Activated T-cell treated with anti-CD3 and anti-CD28 coated beads, Interleukin-2, amount 50 U/mL, for 48 hours (primary cell): Measurements from ENCODE around the gene TACR3.
"Not testable (repeated sequence)": the region's sequence is repeated elsewhere in the genome, so short reads cannot be mapped to it uniquely, and the experiment has no call there.

ENCODE experiments used
- DNase-seq, 2 experiments: peaks; one replicate each; pipeline ENCODE4 v3.0.0-alpha.2; 2020

The TACR3 gene

GRCh38 chr4:103719830-103720207, at the start of gene TACR3:
Gene TACR3, minus strand, starts transcription at chr4:103719985. Its CDS starts 310 bp downstream, at chr4:103719675.
- DNase-seq: no peak

GRCh38 chr4:103757631-103758030, 37.8 kb upstream of the TACR3 start:
- no peak for DNase-seq

GRCh38 chr4:103756741-103757140, 37.0 kb upstream of the TACR3 start:
- DNase-seq: no peak

GRCh38 chr4:103754844-103755243, 35.1 kb upstream of the TACR3 start:
- no peak for DNase-seq

GRCh38 chr4:103753868-103754653, 34.3 kb upstream of the TACR3 start:
- no peak for DNase-seq

- DNase-seq: not testable (repeated sequence)
Measured at GRCh38 chr4:103723150-103723549, 3.4 kb upstream of the TACR3 start.

GRCh38 chr4:103721251-103721650, 1.5 kb upstream of the TACR3 start:
- DNase-seq: no peak

GRCh38 chr4:103720661-103721060, 876 bp upstream of the TACR3 start:
- DNase-seq: no peak

GRCh38 chr4:103719105-103719829, 518 bp downstream of the TACR3 start:
- DNase-seq: no peak

GRCh38 chr4:103692615-103693014, 27.2 kb downstream of the TACR3 start:
- DNase-seq: no peak

GRCh38 chr4:103673983-103674382, 45.8 kb downstream of the TACR3 start:
- DNase-seq: no peak

- DNase-seq: not testable (repeated sequence)
Measured at GRCh38 chr4:103666764-103667163, 53.0 kb downstream of the TACR3 start.

- DNase-seq: no peak
Measured at GRCh38 chr4:103664436-103665075, 55.2 kb downstream of the TACR3 start.

- DNase-seq: no peak
Measured at GRCh38 chr4:103648541-103648940, 71.2 kb downstream of the TACR3 start.

GRCh38 chr4:103645991-103646390, 73.8 kb downstream of the TACR3 start:
- DNase-seq: no peak

- no peak for DNase-seq
Measured at GRCh38 chr4:103634236-103634635, 85.5 kb downstream of the TACR3 start.

GRCh38 chr4:103626296-103626695, 93.5 kb downstream of the TACR3 start:
- DNase-seq: no peak

GRCh38 chr4:103591841-103592240, 127.9 kb downstream of the TACR3 start:
- DNase-seq: no peak

GRCh38 chr4:103567591-103567990, 152.2 kb downstream of the TACR3 start:
- no peak for DNase-seq

- DNase-seq: not testable (repeated sequence)
Measured at GRCh38 chr4:103559178-103559577, 160.6 kb downstream of the TACR3 start.
